T follicular helper cell (primary cell): Measurements from ENCODE around the gene CORO2A.
"Not testable (repeated sequence)": the region's sequence is repeated elsewhere in the genome, so short reads cannot be mapped to it uniquely, and the experiment has no call there.

ENCODE experiments used
- DNase-seq: peaks from one replicate; pipeline ENCODE4 v3.0.0-alpha.2; 2020; ENCODE audit warnings: low read depth

CORO2A gene

DNA sequence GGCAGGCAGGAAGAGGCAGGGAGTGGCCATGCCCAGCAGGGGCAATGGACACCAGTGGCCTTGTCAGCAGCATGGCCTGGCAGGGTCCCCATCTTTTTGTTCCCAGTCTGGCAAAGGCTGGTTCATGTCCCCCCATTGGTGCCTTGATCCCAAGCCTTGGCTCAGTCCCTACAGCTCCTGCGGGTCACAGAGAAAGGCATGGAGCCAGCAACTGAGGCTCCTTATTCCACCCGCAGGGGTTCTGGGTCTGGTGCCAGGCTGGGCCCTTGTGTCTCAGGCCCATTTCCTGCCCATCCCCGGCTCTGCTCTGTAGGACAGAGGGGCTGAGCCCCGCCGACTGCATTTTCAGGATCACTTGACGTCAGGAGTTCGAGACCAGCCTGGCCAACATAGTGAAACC is 87.4 kb downstream of the CORO2A start:
- no peak for DNase-seq

DNA sequence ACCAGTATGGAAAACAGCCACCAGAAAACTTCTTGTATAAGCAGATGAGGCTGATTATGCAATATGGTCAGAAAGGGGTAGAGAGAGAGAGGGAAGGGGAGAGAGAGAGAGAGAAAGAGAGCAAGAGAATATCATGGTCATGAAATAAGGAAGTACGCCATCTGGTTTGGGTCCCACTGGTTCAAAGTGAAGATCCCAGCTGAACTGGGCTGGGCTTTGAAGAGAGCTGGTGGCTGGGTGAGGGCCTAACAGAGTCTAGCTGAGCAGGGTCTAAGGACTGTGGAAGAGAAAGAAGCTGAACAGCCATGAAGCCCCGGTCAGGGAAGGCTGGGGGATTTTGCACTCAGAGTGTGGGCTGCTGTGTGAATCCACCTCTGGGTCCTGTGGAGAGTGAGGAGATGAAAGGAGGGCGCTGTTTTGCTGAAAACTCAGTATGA is 88.0 kb downstream of the CORO2A start:
- DNase-seq, result no peak

- DNase-seq, result peak; percentile 76
Observed at GRCh38 chr9:98101868-98102273, 90.6 kb downstream of the CORO2A start.

- no peak for DNase-seq
Observed at GRCh38 chr9:98101416-98101815, 91.0 kb downstream of the CORO2A start.

GRCh38 chr9:98100456-98100855 is 92.0 kb downstream of the CORO2A start:
- DNase-seq, result no peak

DNA sequence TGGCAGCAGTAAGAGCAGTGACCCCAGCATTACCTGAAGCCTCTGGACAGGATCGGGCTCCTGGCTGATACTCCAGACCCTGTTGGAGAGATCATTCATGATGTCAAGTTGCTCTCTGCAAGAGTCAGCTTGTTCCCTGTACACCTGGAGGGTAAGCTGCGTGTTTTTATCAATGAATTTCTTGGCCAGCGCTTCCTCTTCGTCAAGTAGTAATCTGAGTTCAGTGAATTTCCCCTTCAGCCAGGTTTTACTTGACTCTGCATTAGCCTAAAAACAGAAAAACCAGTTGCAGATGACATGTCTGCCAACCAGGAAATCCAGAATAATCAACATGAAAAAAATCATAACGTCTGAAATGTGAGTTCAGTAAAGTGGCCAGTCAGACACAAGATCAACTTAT is 92.5 kb downstream of the CORO2A start:
- DNase-seq, result no peak

DNA sequence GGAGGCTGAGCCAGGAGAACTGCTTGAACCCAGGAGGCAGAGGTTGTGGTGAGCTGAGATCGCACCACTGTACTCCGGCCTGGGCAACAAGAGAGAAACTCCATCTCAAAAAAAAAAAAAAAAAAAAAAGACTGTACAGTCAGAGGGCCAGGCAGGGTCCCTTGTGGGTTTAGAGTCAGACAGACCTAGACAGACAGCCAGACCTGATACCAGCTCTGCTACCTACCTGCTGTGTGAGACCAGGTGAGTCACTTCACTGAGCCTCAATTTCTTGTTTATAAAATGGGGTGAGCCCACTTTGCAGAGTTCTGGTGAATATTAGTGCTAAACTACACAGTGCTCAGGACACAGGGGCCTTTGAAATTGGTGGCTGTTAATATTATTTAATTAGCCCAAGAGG is 93.1 kb downstream of the CORO2A start:
- DNase-seq, result no peak

DNA sequence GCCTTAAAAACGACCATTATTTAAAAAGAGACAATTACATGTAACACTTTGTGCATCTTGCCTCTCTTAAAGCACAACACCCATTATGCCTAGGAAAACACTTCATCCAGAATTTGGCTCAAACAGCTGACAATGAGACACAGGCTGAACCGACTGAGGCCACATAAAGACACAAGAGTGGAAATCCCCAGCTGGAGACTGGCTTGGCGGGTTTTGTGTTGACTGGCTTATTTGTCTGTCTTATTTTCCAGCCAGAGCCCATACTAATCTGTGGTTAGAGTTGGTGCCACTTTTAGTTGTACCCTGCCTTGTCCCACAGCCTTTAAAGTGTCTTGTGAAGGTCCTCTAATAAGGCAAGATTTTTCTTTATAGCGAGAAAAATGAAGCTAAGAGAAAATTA is 94.6 kb downstream of the CORO2A start:
- DNase-seq, result no peak

DNA sequence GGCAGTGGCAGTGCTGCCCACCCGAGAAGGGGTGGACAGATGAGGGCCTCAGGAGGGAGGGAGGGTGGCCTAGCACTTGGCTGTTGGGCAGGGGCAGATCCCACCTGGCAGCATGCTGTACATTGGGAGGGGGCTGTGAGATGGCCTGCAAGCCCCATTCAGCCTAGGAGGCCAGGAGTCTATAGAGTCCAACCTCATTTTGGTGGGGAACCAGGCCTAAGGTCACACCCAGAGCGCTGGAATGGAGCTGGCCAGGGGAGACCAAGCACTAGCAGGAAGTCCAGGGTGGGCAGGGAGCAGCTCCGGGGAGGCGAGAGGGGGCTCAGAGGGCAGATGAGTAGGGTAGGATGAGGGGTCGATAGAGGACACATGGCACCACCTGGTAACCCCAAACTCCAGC is 96.3 kb downstream of the CORO2A start:
- DNase-seq, result no peak

DNA sequence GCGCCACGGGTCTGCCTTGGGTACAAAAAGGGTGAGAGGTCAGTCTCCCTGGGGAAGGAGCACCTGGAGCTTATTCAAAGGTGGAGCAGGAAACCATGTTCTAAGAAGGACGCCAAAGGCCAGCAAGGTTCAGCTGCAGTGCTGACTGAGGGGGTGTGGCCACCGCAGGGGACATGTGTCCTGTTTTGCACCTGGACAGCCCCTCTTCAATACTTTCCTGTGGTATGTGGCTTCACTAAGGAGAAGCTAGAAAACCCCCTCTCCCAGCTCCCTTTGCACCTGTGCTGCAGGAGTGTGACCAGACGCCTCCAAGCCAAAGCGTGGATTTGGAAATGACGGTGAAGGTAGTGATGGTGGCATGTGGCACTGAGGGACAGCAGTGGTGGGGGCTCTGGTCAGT is 97.0 kb downstream of the CORO2A start:
- DNase-seq, result no peak

DNA sequence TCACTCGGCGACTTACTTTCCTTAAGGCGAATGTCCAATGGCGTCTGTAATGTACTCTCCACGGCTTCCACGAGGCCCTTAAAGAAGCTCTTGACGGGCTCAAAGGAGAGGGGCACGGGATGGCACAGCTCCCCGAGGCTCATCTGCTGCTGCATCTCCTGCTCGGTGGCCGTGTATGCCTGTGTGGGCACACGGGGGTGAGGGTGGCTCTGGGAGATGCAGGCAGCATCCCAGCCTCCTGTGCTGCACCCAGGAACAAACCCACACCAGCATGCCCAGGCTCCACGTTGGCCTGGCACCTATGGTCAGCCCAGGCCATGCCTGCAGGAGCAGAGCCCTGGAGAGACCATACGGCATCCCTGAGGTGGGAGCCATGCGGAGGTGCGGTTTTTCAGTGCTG is 97.6 kb downstream of the CORO2A start:
- no peak for DNase-seq

DNA sequence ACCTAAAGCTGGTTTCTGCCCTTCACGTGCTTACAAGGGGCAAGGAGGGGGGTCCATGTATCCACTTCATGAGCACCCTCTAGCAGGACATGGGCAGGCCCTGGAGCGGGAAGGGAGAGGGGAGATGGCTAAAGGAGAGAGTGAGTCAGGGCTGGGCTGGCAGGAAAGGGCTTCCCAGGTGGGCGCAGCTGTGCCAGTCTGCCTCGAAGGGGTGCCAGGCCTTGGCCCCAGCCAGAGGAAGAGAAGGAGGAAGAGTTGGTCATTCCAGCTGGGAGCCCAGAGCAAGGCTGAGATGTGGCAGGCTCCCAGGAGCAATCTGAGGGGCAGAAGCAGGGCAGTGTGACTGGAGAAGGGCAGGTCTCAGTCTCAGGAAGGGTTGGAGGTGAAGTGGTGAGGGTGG is 98.1 kb downstream of the CORO2A start:
- DNase-seq, result no peak

- no peak for DNase-seq
Observed at GRCh38 chr9:98092613-98092931, 99.9 kb downstream of the CORO2A start.

- DNase-seq, result no peak
Observed at GRCh38 chr9:98091735-98092612, 100.5 kb downstream of the CORO2A start.

GRCh38 chr9:98090674-98091073 is 101.8 kb downstream of the CORO2A start:
- not testable (repeated sequence) for DNase-seq

GRCh38 chr9:98087420-98088354 is 104.8 kb downstream of the CORO2A start:
- DNase-seq, result no peak

- DNase-seq, result no peak
Observed at GRCh38 chr9:98086461-98086860, 106.0 kb downstream of the CORO2A start.

GRCh38 chr9:98085944-98086343 is 106.5 kb downstream of the CORO2A start:
- no peak for DNase-seq

- DNase-seq, result no peak
Observed at GRCh38 chr9:98085058-98085457, 107.4 kb downstream of the CORO2A start.

- no peak for DNase-seq
Observed at GRCh38 chr9:98084396-98084795, 108.0 kb downstream of the CORO2A start.

GRCh38 chr9:98083566-98084183 is 108.8 kb downstream of the CORO2A start:
- DNase-seq, result no peak

DNA sequence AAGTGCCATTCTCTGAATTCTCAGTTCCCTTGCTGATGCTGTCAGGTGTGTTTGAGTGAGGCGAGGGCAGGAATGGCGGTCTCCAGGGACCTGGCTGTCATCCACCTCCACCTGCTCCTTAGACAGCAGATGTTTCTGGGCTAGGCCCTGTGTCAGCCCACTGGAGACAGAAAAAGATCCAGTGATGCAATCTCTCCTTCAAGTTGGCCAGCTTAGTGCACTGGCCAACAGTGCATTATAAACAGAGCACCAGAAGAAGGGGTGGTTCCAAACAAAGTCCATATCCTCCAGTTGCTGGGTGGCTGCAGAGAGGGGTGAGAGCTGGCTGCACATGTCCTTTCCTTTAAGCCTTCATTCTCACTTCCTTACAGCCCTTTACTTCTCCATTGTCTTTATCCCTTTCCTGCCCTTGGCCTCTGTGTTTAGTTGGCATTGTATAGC is 109.4 kb downstream of the CORO2A start:
- DNase-seq, result no peak
